Measurements from ENCODE around the gene ARHGAP31. TPM values are rescaled to one million over a fixed set of nuclear protein-coding genes. Genes with fewer than 3 reads are reported as not detected.

The ARHGAP31 gene
- total and polyA plus RNA-seq, 2 experiments from 2014 or later = 1.2 to 4.3 TPM

- no peak overlapping the region for H3K4me3 ChIP-seq
- H3K36me3 ChIP-seq (ENCODE audit: insufficient read depth) = no peaks in the 10 kb centered on the region
- no peaks in the 10 kb centered on the region for H3K9me3 Mint-ChIP-seq
- H3K4me1 Mint-ChIP-seq = peaks cover 20% of the 10 kb centered on the region
- DNase-seq (ENCODE audit: low spot score) = no peak
- no peaks in the 10 kb centered on the region for H3K9me2 ChIP-seq (ENCODE audit: insufficient read depth)
- ATAC-seq = peak; percentile 47
- no peak overlapping the region for H3K4me2 ChIP-seq
- H3K27ac Mint-ChIP-seq = no peak overlapping the region
- H3K79me2 ChIP-seq (replicated peaks; ENCODE audit: insufficient read depth) = no peaks in the 10 kb centered on the region
- H4K20me1 ChIP-seq (replicated peaks; ENCODE audit: insufficient read depth) = no peaks in the 10 kb centered on the region
- H3K36me3 Mint-ChIP-seq (ENCODE audit: low read depth) = 0 out of 3 replicates have a peak, but pooled peaks cover 3% of the 10 kb centered on the region
- TF ChIP-seq POLR2AphosphoS5 (IDR thresholded peaks at IDR 0.05; ENCODE audit: low read depth) (no peak), ZNF462 (CRISPR knock-in tag; IDR thresholded peaks at IDR 0.05) (peak; percentile 39; the same call in 1 of the 2 replicates), CTCF (conservative IDR thresholded peaks at IDR 0.05; ENCODE audit: low read depth in 2 of 2) (peak in 1 of 2 experiments; percentile 14; a peak in 1 of 4 replicates)
- peaks cover 5% of the 10 kb centered on the region for H3K27me3 Mint-ChIP-seq (ENCODE audit: insufficient read depth, low read depth, poor library complexity)
- no peaks in the 10 kb centered on the region for H3K4me1 ChIP-seq (ENCODE audit: insufficient read depth)
- H3K27me3 ChIP-seq (ENCODE audit: insufficient read depth) = no peaks in the 10 kb centered on the region
- H3F3A ChIP-seq (replicated peaks; ENCODE audit: low read depth) = no peaks in the 10 kb centered on the region
- H2AFZ ChIP-seq = no peak overlapping the region
- H3K4me3 Mint-ChIP-seq = no peak overlapping the region
- H3K27ac ChIP-seq (ENCODE audit: low read depth) = no peak overlapping the region
Observed at GRCh38 chr3:119380697-119381096, 86.5 kb downstream of the ARHGAP31 start.

GRCh38 chr3:119382134-119382533, 88.0 kb downstream of the ARHGAP31 start:
- Mint-ChIP-seq H3K4me3 (no peak overlapping the region), H3K4me1 (peaks cover 15% of the 10 kb centered on the region), H3K36me3 (ENCODE audit: low read depth) (no peaks in the 10 kb centered on the region), H3K27ac (no peak overlapping the region), H3K27me3 (ENCODE audit: insufficient read depth, low read depth, poor library complexity) (peaks cover 5% of the 10 kb centered on the region), H3K9me3 (no peaks in the 10 kb centered on the region)
- no peaks in the 10 kb centered on the region for H3F3A ChIP-seq (replicated peaks; ENCODE audit: low read depth)
- no peak overlapping the region for H2AFZ ChIP-seq
- H3K27ac ChIP-seq (ENCODE audit: low read depth) = no peak overlapping the region; the same call in 1 of the 2 replicates
- no peaks in the 10 kb centered on the region for H3K4me1 ChIP-seq (ENCODE audit: insufficient read depth)
- DNase-seq (ENCODE audit: low spot score) = no peak
- no peak for ATAC-seq
- no peaks in the 10 kb centered on the region for H3K27me3 ChIP-seq (ENCODE audit: insufficient read depth)
- TF ChIP-seq EZH2 (IDR thresholded peaks at IDR 0.05; ENCODE audit: low read depth, unreplicated experiment) (no peak), CTCF (conservative IDR thresholded peaks at IDR 0.05; ENCODE audit: low read depth in 2 of 2) (peak; percentile 18 to 47; a peak in 3 of 4 replicates)
- H4K20me1 ChIP-seq (replicated peaks; ENCODE audit: insufficient read depth) = no peaks in the 10 kb centered on the region
- no peak overlapping the region for H3K4me3 ChIP-seq
- no peak overlapping the region for H3K4me2 ChIP-seq
- H3K9me2 ChIP-seq (ENCODE audit: insufficient read depth) = no peaks in the 10 kb centered on the region
- no peaks in the 10 kb centered on the region for H3K79me2 ChIP-seq (replicated peaks; ENCODE audit: insufficient read depth)
- H3K36me3 ChIP-seq (ENCODE audit: insufficient read depth) = no peaks in the 10 kb centered on the region

Measured in GM23338 (cell line).